CD4-positive, alpha-beta memory T cell (primary cell): ENCODE measurements around the gene OXSM. TPM values are rescaled to one million over a fixed set of nuclear protein-coding genes. Genes with fewer than 3 reads are reported as not detected.

Experiments used
- CTCF ChIA-PET: fragments of 350-600 bp; sonication (Branson Sonifier 250); formaldehyde crosslinking; loops from one replicate; lab custom pipeline; 2021; ENCODE audit warnings: inconsistent platforms; ENCODE audit not compliant: partially characterized antibody; lab: Charles Lee
- POLR2A ChIA-PET: fragments of 350-600 bp; sonication (Branson Sonifier 250); formaldehyde crosslinking; loops from one replicate; lab custom pipeline; 2021; ENCODE audit not compliant: partially characterized antibody; lab: Charles Lee
- DNase-seq, 5 donors: peaks; one replicate each; pipeline versions ENCODE4 v3.0.0 to v3.0.0-alpha.2; 2020 to 2022; ENCODE audit warnings: mixed read lengths in 1 of 5
- H3K27ac ChIP-seq: one replicate; pipeline ENCODE4 v1.7.0; 2013; ENCODE audit warnings: low read depth, low read length
- H3K27me3 ChIP-seq: 2 replicates; pipeline ENCODE4 v1.7.0; 2013; ENCODE audit warnings: mild to moderate bottlenecking, low read length, moderate library complexity; ENCODE audit not compliant: insufficient read depth
- H3K36me3 ChIP-seq: 2 replicates; pipeline ENCODE4 v1.7.0; 2013; ENCODE audit warnings: mild to moderate bottlenecking, low read length, moderate library complexity; ENCODE audit not compliant: insufficient read depth
- H3K4me1 ChIP-seq: 2 replicates; pipeline ENCODE4 v1.7.0; 2013; ENCODE audit warnings: mild to moderate bottlenecking, low read length, moderate library complexity; ENCODE audit not compliant: insufficient read depth
- H3K4me3 ChIP-seq, 2 donors: one replicate each; pipeline ENCODE4 v1.7.0; 2013; ENCODE audit warnings: low read length in 2 of 2, mild to moderate bottlenecking in 1 of 2
- H3K9me3 ChIP-seq, 2 donors: one replicate each; pipeline ENCODE4 v1.7.0; 2013; ENCODE audit warnings: low read length in 2 of 2, control low read depth in 1 of 2; ENCODE audit not compliant: control insufficient read depth in 1 of 2
- H3K27ac Mint-ChIP-seq, 7 donors: one replicate each; pipeline ENCODE4 v1.8.0; 2020 to 2021; ENCODE audit warnings: mixed read lengths in 7 of 7, mild to moderate bottlenecking in 6 of 7, inconsistent platforms in 3 of 7, moderate library complexity in 3 of 7
- H3K27me3 Mint-ChIP-seq, 2 donors: one replicate each; pipeline ENCODE4 v1.8.0; 2020 to 2021; ENCODE audit warnings: mixed read lengths in 2 of 2
- H3K36me3 Mint-ChIP-seq, 2 donors: one replicate each; pipeline ENCODE4 v1.8.0; 2020 to 2021; ENCODE audit warnings: mixed read lengths in 2 of 2, inconsistent platforms in 1 of 2, mild to moderate bottlenecking in 1 of 2
- H3K4me1 Mint-ChIP-seq, 4 donors: one replicate each; pipeline ENCODE4 v1.8.0; 2020 to 2021; ENCODE audit warnings: mixed read lengths in 4 of 4, mild to moderate bottlenecking in 1 of 4
- H3K4me3 Mint-ChIP-seq, 8 donors: one replicate each; pipeline ENCODE4 v1.8.0; 2020 to 2021; ENCODE audit warnings: mixed read lengths in 8 of 8, mild to moderate bottlenecking in 7 of 8, moderate library complexity in 6 of 8, inconsistent platforms in 3 of 8
- H3K9me3 Mint-ChIP-seq, 8 donors: one replicate each; pipeline ENCODE4 v1.8.0; 2020 to 2021; ENCODE audit warnings: mixed read lengths in 8 of 8, mild to moderate bottlenecking in 5 of 8, inconsistent platforms in 3 of 8, moderate library complexity in 1 of 8
- intact Hi-C: fragments of 100-400 bp; cut with micrococcal nuclease; formaldehyde crosslinking; loops from one replicate; pipeline ENCODE4 v1.15.1; 2023
- polyA plus RNA-seq, 2 donors: library from polyadenylated mRNA; unstranded; fragments of 300-500 nt; fragmentation: Illumina TruSeq; gene quantifications; one replicate each; pipeline ENCODE4 v1.2.3, GENCODE V29; 2021
- total RNA-seq, 2 experiments: library from RNA; stranded (reverse); gene quantifications; one replicate each; pipeline ENCODE4 v1.2.3, GENCODE V29; 2021

OXSM gene
- total and polyA plus RNA-seq, 4 experiments from 2014 or later, result 13.2 to 20.6 (median 15.6) TPM

GRCh38 chr3:25830373-25831280, 40.7 kb downstream of the OXSM start:
- H3K4me1 ChIP-seq, result peaks cover 12% of the 10 kb centered on the region
- CTCF ChIA-PET, result interaction anchor here (1.0 to 2.8 kb wide), 3 partner anchors 26 to 182 kb away, joined by 3 to 18 read pairs (median 8); partner anchors contain the start of gene OXSM
- no peak overlapping the region for H3K27ac ChIP-seq
- no peak overlapping the region for H3K4me3 ChIP-seq
- DNase-seq, result no peak
- Mint-ChIP-seq H3K9me3 (peaks cover 0 to 4% (median 0%) of the 10 kb centered on the region in 8 donors), H3K4me1 (peaks cover 7 to 14% (median 10%) of the 10 kb centered on the region in 4 donors), H3K36me3 (no peaks in the 10 kb centered on the region), H3K27ac (no peak overlapping the region), H3K27me3 (peaks cover 2 to 4% of the 10 kb centered on the region in 2 donors), H3K4me3 (no peak overlapping the region)
- H3K9me3 ChIP-seq, result no peaks in the 10 kb centered on the region
- H3K36me3 ChIP-seq, result no peaks in the 10 kb centered on the region
- intact Hi-C loops, result no loop called here
- POLR2A ChIA-PET, result no interaction called here
- no peaks in the 10 kb centered on the region for H3K27me3 ChIP-seq

GRCh38 chr3:25831578-25831977, 41.7 kb downstream of the OXSM start:
- Mint-ChIP-seq H3K4me3 (no peak overlapping the region), H3K4me1 (peaks cover 0 to 6% (median under 1%) of the 10 kb centered on the region in 4 donors), H3K27ac (no peak overlapping the region), H3K9me3 (peaks cover 0 to 4% (median 0%) of the 10 kb centered on the region in 8 donors), H3K36me3 (no peaks in the 10 kb centered on the region), H3K27me3 (peaks cover 2 to 6% of the 10 kb centered on the region in 2 donors)
- H3K36me3 ChIP-seq, result no peaks in the 10 kb centered on the region
- H3K27ac ChIP-seq, result no peak overlapping the region
- H3K4me3 ChIP-seq, result no peak overlapping the region
- ChIA-PET POLR2A (no interaction called here), CTCF (interaction anchor here (2.4 to 2.8 kb wide), 2 partner anchors 25 to 183 kb away, joined by 8 to 18 read pairs; no protein-coding TSS in a partner anchor)
- no peak for DNase-seq
- no peaks in the 10 kb centered on the region for H3K9me3 ChIP-seq
- H3K27me3 ChIP-seq, result no peaks in the 10 kb centered on the region
- intact Hi-C loops, result no loop called here
- peaks cover 4% of the 10 kb centered on the region for H3K4me1 ChIP-seq

GRCh38 chr3:25834346-25834745, 44.5 kb downstream of the OXSM start:
- DNase-seq, result no peak
- ChIA-PET CTCF (no interaction called here), POLR2A (no interaction called here)
- Histone ChIP-seq H3K27me3 (no peaks in the 10 kb centered on the region), H3K36me3 (no peaks in the 10 kb centered on the region), H3K4me3 (no peak overlapping the region), H3K4me1 (no peaks in the 10 kb centered on the region), H3K27ac (no peak overlapping the region), H3K9me3 (no peaks in the 10 kb centered on the region)
- Mint-ChIP-seq H3K4me3 (no peak overlapping the region), H3K9me3 (peaks cover 0 to 9% (median 3%) of the 10 kb centered on the region in 8 donors), H3K36me3 (peaks cover 2 to 4% of the 10 kb centered on the region in 2 donors), H3K27me3 (peaks cover 2 to 6% of the 10 kb centered on the region in 2 donors), H3K27ac (no peak overlapping the region), H3K4me1 (peaks cover 0 to 1% (median 0%) of the 10 kb centered on the region in 4 donors)
- intact Hi-C loops, result no loop called here

- ChIA-PET CTCF (no interaction called here), POLR2A (no interaction called here)
- intact Hi-C loops, result no loop called here
Observed at GRCh38 chr3:25836579-25836978, 46.7 kb downstream of the OXSM start.

GRCh38 chr3:25837038-25837437, 47.1 kb downstream of the OXSM start:
- ChIA-PET CTCF (no interaction called here), POLR2A (no interaction called here)
- no peaks in the 10 kb centered on the region for H3K27me3 ChIP-seq
- no peak for DNase-seq
- intact Hi-C loops, result no loop called here
- no peaks in the 10 kb centered on the region for H3K4me1 ChIP-seq
- no peak overlapping the region for H3K4me3 Mint-ChIP-seq
- H3K27ac ChIP-seq, result no peak overlapping the region
- no peaks in the 10 kb centered on the region for H3K36me3 ChIP-seq
- peaks cover 2 to 4% of the 10 kb centered on the region in 2 donors for H3K36me3 Mint-ChIP-seq
- H3K4me3 ChIP-seq, result no peak overlapping the region
- peaks cover 0 to 9% (median 3%) of the 10 kb centered on the region in 8 donors for H3K9me3 Mint-ChIP-seq
- H3K9me3 ChIP-seq, result no peaks in the 10 kb centered on the region
- peaks cover 3 to 6% of the 10 kb centered on the region in 2 donors for H3K27me3 Mint-ChIP-seq
- H3K27ac Mint-ChIP-seq, result no peak overlapping the region
- peaks cover 0 to 1% (median 0%) of the 10 kb centered on the region in 4 donors for H3K4me1 Mint-ChIP-seq

More at GRCh38 chr3:25836579-25836978, 46.7 kb downstream of the OXSM start:
- H3K4me3 Mint-ChIP-seq, result no peak overlapping the region
- Histone ChIP-seq H3K9me3 (no peaks in the 10 kb centered on the region), H3K36me3 (no peaks in the 10 kb centered on the region), H3K4me3 (no peak overlapping the region), H3K27ac (no peak overlapping the region), H3K4me1 (no peaks in the 10 kb centered on the region), H3K27me3 (no peaks in the 10 kb centered on the region)
- no peak overlapping the region for H3K27ac Mint-ChIP-seq
- peaks cover 0 to 1% (median 0%) of the 10 kb centered on the region in 4 donors for H3K4me1 Mint-ChIP-seq
- no peak for DNase-seq
- H3K27me3 Mint-ChIP-seq, result peaks cover 3 to 6% of the 10 kb centered on the region in 2 donors
- H3K9me3 Mint-ChIP-seq, result peaks cover 0 to 9% (median 3%) of the 10 kb centered on the region in 8 donors
- peaks cover 2 to 4% of the 10 kb centered on the region in 2 donors for H3K36me3 Mint-ChIP-seq

GRCh38 chr3:25840099-25840498, 50.2 kb downstream of the OXSM start:
- Histone ChIP-seq H3K36me3 (no peaks in the 10 kb centered on the region), H3K27me3 (no peaks in the 10 kb centered on the region), H3K4me1 (no peaks in the 10 kb centered on the region), H3K9me3 (no peaks in the 10 kb centered on the region), H3K27ac (no peak overlapping the region), H3K4me3 (no peak overlapping the region)
- intact Hi-C loops, result no loop called here
- Mint-ChIP-seq H3K4me3 (no peak overlapping the region), H3K27me3 (peaks cover 1 to 4% of the 10 kb centered on the region in 2 donors), H3K27ac (no peak overlapping the region), H3K9me3 (peaks cover 0 to 9% (median 3%) of the 10 kb centered on the region in 8 donors), H3K4me1 (peaks cover 0 to 1% (median 0%) of the 10 kb centered on the region in 4 donors), H3K36me3 (peaks cover 2 to 4% of the 10 kb centered on the region in 2 donors)
- ChIA-PET CTCF (no interaction called here), POLR2A (no interaction called here)
- no peak for DNase-seq

GRCh38 chr3:25843332-25843731, 53.4 kb downstream of the OXSM start:
- Histone ChIP-seq H3K27me3 (no peaks in the 10 kb centered on the region), H3K4me3 (no peak overlapping the region), H3K4me1 (no peaks in the 10 kb centered on the region), H3K9me3 (no peaks in the 10 kb centered on the region), H3K27ac (no peak overlapping the region), H3K36me3 (no peaks in the 10 kb centered on the region)
- Mint-ChIP-seq H3K27ac (no peak overlapping the region), H3K36me3 (peaks cover 0 to 1% of the 10 kb centered on the region in 2 donors), H3K27me3 (peaks cover 0 to 1% of the 10 kb centered on the region in 2 donors), H3K4me3 (no peak overlapping the region), H3K4me1 (no peaks in the 10 kb centered on the region), H3K9me3 (peaks cover 0 to 5% (median 2%) of the 10 kb centered on the region in 8 donors)
- ChIA-PET POLR2A (no interaction called here), CTCF (no interaction called here)
- intact Hi-C loops, result no loop called here
- no peak for DNase-seq
